Measurements from ENCODE around the gene TCF20. TPM values are rescaled to one million over a fixed set of nuclear protein-coding genes. Genes with fewer than 3 reads are reported as not detected.

TCF20 gene
- polyA plus RNA-seq, 1 of the 3 experiments (the other 2 are of a cell fraction) = 8.5 TPM

DNA sequence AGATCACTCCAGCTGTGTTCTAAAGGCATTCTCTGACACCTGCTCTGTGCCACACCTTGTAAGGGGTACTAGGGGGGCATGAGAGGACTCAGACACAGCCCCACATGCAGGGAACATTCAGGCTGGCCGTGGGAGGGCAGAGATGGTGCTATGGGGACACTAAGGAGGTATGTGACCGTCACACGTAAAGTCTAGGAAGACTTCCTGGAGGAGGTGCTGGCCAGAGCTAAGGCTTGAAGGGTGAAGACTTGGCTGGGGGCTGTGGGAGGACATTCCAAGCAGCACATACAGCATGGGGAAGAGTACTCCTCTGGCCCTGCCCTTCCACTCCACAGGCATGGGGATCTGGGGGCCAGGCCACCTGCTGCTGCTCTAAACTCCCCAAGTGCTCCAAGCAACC is 48.5 kb upstream of the TCF20 start (continued):
- TF ChIP-seq, protein P1, sequence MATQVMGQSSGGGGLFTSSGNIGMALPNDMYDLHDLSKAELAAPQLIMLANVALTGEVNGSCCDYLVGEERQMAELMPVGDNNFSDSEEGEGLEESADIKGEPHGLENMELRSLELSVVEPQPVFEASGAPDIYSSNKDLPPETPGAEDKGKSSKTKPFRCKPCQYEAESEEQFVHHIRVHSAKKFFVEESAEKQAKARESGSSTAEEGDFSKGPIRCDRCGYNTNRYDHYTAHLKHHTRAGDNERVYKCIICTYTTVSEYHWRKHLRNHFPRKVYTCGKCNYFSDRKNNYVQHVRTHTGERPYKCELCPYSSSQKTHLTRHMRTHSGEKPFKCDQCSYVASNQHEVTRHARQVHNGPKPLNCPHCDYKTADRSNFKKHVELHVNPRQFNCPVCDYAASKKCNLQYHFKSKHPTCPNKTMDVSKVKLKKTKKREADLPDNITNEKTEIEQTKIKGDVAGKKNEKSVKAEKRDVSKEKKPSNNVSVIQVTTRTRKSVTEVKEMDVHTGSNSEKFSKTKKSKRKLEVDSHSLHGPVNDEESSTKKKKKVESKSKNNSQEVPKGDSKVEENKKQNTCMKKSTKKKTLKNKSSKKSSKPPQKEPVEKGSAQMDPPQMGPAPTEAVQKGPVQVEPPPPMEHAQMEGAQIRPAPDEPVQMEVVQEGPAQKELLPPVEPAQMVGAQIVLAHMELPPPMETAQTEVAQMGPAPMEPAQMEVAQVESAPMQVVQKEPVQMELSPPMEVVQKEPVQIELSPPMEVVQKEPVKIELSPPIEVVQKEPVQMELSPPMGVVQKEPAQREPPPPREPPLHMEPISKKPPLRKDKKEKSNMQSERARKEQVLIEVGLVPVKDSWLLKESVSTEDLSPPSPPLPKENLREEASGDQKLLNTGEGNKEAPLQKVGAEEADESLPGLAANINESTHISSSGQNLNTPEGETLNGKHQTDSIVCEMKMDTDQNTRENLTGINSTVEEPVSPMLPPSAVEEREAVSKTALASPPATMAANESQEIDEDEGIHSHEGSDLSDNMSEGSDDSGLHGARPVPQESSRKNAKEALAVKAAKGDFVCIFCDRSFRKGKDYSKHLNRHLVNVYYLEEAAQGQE (IDR thresholded peaks at IDR 0.05; ENCODE audit: low read depth, low read length) = no peak

DNA sequence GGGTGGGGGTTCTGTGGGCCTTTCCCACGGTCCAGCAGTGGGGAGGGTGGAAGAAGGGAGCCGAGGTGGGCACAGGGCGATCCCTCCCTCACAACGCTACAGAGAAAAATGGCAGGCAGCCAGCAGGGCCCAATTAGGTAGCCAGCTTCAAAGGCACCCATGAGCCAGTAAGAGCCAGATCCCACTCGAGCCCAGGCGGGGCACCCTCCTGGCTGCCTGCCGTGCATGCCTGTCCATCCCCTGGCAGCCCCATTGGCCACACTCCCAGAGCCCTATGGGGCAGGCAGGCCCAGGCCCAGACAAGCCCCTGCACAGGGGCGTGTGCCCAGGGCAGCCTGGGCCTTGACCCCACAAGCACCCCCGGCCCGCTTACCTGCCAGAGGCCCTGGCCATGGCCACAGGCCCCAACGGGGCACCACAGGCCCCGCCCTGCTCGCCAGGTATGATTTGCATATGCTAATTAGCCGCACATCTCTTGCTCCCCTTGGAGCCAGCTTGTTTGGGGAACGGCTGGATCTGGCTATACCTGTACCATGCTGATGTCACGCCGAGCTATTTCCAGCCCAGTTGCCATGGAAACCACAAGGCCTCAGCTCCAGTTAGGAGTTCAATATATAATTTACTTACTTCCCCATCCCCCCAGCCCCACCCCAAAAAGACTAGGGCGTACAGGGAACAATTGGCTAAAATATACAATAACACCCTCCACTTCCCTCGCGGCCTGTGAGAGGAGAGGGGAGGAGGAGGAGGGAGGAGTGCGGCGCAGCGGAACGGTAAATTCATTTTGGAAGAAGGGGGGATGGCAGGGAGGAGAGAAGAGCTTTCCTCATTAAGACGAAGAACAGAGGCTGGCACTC is 47.5 kb upstream of the TCF20 start:
- Histone ChIP-seq H3K4me1 (ENCODE audit: control insufficient read depth in 1 of 2, insufficient read depth in 2 of 2, low read depth in 1 of 2, low read length in 1 of 2) (peaks cover 0 to 32% of the 10 kb centered on the region in 2 experiments; a peak in 1 of 4 replicates), H3K9ac (no peak overlapping the region), H3K27me3 (ENCODE audit: insufficient read depth) (no peaks in the 10 kb centered on the region), H3K4me3 (ENCODE audit: low read depth in 2 of 2, low read length in 1 of 2) (no peak overlapping the region), H3K79me2 (ENCODE audit: insufficient read depth) (no peaks in the 10 kb centered on the region), H3K27ac (ENCODE audit: low read depth in 2 of 2, low read length in 1 of 2) (no peak overlapping the region), H4K20me1 (ENCODE audit: insufficient read depth) (no peaks in the 10 kb centered on the region), H3K36me3 (replicated peaks in 1 of 2; ENCODE audit: control insufficient read depth in 1 of 2, insufficient read depth in 2 of 2, low read length in 1 of 2) (no peaks in the 10 kb centered on the region), H3K4me2 (no peak overlapping the region), H3K9me2 (no peaks in the 10 kb centered on the region), H3K9me3 (no peaks in the 10 kb centered on the region), H2AFZ (ENCODE audit: low read depth) (no peak overlapping the region), H3F3A (replicated peaks; ENCODE audit: insufficient read depth) (no peaks in the 10 kb centered on the region)
- TF ChIP-seq FOXM1 (IDR thresholded peaks at IDR 0.05; ENCODE audit: low read depth) (no peak), TCF12 (IDR thresholded peaks at IDR 0.05) (no peak), EZH2phosphoT487 (IDR thresholded peaks at IDR 0.05; ENCODE audit: borderline replicate concordance, low read depth) (no peak), EP300 (IDR thresholded peaks at IDR 0.05; ENCODE audit: borderline replicate concordance in 1 of 2, low read depth in 1 of 2, low read length in 1 of 2) (no peak), RXRA (IDR thresholded peaks at IDR 0.05; ENCODE audit: borderline replicate concordance, low read depth) (no peak), JUND (IDR thresholded peaks at IDR 0.05) (no peak), RFX5 (IDR thresholded peaks at IDR 0.05; ENCODE audit: low read length) (no peak), POLR2AphosphoS5 (IDR thresholded peaks at IDR 0.05; ENCODE audit: low read depth, low read length) (no peak)
- TF ChIP-seq, protein P2, sequence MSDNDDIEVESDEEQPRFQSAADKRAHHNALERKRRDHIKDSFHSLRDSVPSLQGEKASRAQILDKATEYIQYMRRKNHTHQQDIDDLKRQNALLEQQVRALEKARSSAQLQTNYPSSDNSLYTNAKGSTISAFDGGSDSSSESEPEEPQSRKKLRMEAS (IDR thresholded peaks at IDR 0.05; ENCODE audit: low read depth) = no peak
- TF ChIP-seq, protein P1 (IDR thresholded peaks at IDR 0.05; ENCODE audit: low read depth, low read length) = no peak
- TF ChIP-seq, protein P3, sequence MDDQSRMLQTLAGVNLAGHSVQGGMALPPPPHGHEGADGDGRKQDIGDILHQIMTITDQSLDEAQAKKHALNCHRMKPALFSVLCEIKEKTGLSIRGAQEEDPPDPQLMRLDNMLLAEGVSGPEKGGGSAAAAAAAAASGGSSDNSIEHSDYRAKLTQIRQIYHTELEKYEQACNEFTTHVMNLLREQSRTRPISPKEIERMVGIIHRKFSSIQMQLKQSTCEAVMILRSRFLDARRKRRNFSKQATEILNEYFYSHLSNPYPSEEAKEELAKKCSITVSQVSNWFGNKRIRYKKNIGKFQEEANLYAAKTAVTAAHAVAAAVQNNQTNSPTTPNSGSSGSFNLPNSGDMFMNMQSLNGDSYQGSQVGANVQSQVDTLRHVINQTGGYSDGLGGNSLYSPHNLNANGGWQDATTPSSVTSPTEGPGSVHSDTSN (IDR thresholded peaks at IDR 0.05) = no peak
- ChIA-PET CTCF (interaction anchor here (1.0 to 1.3 kb wide), 3 partner anchors 8 to 126 kb away, joined by 3 to 5 read pairs (median 3); no protein-coding TSS in a partner anchor), POLR2A (no interaction called here)
- WGBS (ENCODE audit: low lambda C conversion rate) = 90% methylated on average over 13 of the region's 25 CpGs
- DNase-seq = peak; percentile 50

Measured in SK-N-SH (cell line).